Transverse colon (tissue), 4 donors: ENCODE results near the gene ATP9A.

Experiments
- EP300 ChIP-seq: sonication (generic); formaldehyde crosslinking; IDR thresholded peaks from one replicate; pipeline ENCODE4 v1.6.1; 2017; ENCODE audit warnings: antibody characterized with exemption, low read depth
- POLR2A ChIP-seq: fragments of 450-650 bp; IDR thresholded peaks from one replicate; pipeline ENCODE4 v1.6.1; 2016; ENCODE audit warnings: antibody characterized with exemption, mild to moderate bottlenecking, moderate library complexity
- POLR2AphosphoS5 ChIP-seq, 3 donors: sonication (generic); formaldehyde crosslinking; IDR thresholded peaks; one replicate each; pipeline ENCODE4 v1.6.1; 2016; ENCODE audit warnings: antibody characterized with exemption in 3 of 3
- TF ChIP-seq, protein P1 (sequence below), 5 experiments: fragments of 200-600 bp in 3 of 5; fragments of 450-650 bp in 2 of 5; sonication (generic) in 3 of 5; IDR thresholded peaks; 1 replicate in 2 of 5; 2 replicates in 3 of 5; pipeline ENCODE4 v1.5.1; 2016 to 2017; ENCODE audit warnings: antibody characterized with exemption in 5 of 5, inconsistent platforms in 3 of 5, mild to moderate bottlenecking in 2 of 5, moderate library complexity in 1 of 5

- TF ChIP-seq, protein P1, sequence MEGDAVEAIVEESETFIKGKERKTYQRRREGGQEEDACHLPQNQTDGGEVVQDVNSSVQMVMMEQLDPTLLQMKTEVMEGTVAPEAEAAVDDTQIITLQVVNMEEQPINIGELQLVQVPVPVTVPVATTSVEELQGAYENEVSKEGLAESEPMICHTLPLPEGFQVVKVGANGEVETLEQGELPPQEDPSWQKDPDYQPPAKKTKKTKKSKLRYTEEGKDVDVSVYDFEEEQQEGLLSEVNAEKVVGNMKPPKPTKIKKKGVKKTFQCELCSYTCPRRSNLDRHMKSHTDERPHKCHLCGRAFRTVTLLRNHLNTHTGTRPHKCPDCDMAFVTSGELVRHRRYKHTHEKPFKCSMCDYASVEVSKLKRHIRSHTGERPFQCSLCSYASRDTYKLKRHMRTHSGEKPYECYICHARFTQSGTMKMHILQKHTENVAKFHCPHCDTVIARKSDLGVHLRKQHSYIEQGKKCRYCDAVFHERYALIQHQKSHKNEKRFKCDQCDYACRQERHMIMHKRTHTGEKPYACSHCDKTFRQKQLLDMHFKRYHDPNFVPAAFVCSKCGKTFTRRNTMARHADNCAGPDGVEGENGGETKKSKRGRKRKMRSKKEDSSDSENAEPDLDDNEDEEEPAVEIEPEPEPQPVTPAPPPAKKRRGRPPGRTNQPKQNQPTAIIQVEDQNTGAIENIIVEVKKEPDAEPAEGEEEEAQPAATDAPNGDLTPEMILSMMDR (IDR thresholded peaks at IDR 0.05), result no peak
- TF ChIP-seq POLR2AphosphoS5 (IDR thresholded peaks at IDR 0.05) (no peak), POLR2A (no peak), EP300 (no peak)
Observed at GRCh38 chr20:51812861-51813260, 44.7 kb upstream of the ATP9A start.
